HepG2 (cell line): ENCODE measurements around the gene CCDC158. TPM values are rescaled to one million over a fixed set of nuclear protein-coding genes. Genes with fewer than 3 reads are reported as not detected.

Source experiments
- HNF4G ChIP-seq, 2 experiments: sonication (generic) in 1 of 2; formaldehyde crosslinking in 1 of 2; IDR thresholded peaks; 2 replicates each; pipeline versions ENCODE4 v1.4.0 to v1.6.1; 2011 to 2020; ENCODE audit warnings: borderline replicate concordance in 2 of 2, low read depth in 2 of 2, mild to moderate bottlenecking in 2 of 2, low read length in 1 of 2, missing genetic modification reagents in 1 of 2, moderate library complexity in 1 of 2
- ZNF34 ChIP-seq: sonication (generic); formaldehyde crosslinking; IDR thresholded peaks from 2 replicates; pipeline ENCODE4 v1.4.0; 2020; ENCODE audit warnings: mild to moderate bottlenecking, missing genetic modification reagents, borderline replicate concordance
- polyA plus RNA-seq, 8 experiments: library from polyadenylated mRNA; depleted of rRNA in 3 of 8; stranded (reverse) in 7 of 8; unstranded in 1 of 8; fragments of >200 nt; fragmentation: Illumina TruSeq in 4 of 8; extraction: Trizol in 4 of 8; gene quantifications; 2 replicates each; pipeline versions ENCODE4 v1.2.1 to v1.2.3, GENCODE V29; 2011 to 2016; ENCODE audit warnings: low read depth in 4 of 8, missing spikeins in 1 of 8, mixed read lengths in 1 of 8; ENCODE audit not compliant: insufficient read depth in 1 of 8
- total RNA-seq, 5 experiments: library from RNA; depleted of rRNA; stranded (reverse); fragments of >200 nt; fragmentation: Illumina TruSeq; extraction: Trizol; gene quantifications; 2 replicates each; pipeline ENCODE4 v1.2.3, GENCODE V29; 2016; ENCODE audit warnings: low read depth in 1 of 5
- TF ChIP-seq, protein P1 (sequence below): sonication (generic); formaldehyde crosslinking; IDR thresholded peaks from one replicate; pipeline ENCODE4 v1.5.1; 2020; ENCODE audit warnings: mild to moderate bottlenecking, missing genetic modification reagents; ENCODE audit errors: not compliant biosample characterization
- TF ChIP-seq, protein P2 (sequence below): sonication (generic); formaldehyde crosslinking; IDR thresholded peaks from 2 replicates; pipeline ENCODE4 v1.5.1; 2020; ENCODE audit warnings: missing genetic modification reagents, mild to moderate bottlenecking, borderline replicate concordance

CCDC158 gene
- total and polyA plus RNA-seq, 2 of the 13 experiments (the other 11 are each of a cell fraction or from before 2014, with no cell fraction given) = not detected

- TF ChIP-seq, protein P1, sequence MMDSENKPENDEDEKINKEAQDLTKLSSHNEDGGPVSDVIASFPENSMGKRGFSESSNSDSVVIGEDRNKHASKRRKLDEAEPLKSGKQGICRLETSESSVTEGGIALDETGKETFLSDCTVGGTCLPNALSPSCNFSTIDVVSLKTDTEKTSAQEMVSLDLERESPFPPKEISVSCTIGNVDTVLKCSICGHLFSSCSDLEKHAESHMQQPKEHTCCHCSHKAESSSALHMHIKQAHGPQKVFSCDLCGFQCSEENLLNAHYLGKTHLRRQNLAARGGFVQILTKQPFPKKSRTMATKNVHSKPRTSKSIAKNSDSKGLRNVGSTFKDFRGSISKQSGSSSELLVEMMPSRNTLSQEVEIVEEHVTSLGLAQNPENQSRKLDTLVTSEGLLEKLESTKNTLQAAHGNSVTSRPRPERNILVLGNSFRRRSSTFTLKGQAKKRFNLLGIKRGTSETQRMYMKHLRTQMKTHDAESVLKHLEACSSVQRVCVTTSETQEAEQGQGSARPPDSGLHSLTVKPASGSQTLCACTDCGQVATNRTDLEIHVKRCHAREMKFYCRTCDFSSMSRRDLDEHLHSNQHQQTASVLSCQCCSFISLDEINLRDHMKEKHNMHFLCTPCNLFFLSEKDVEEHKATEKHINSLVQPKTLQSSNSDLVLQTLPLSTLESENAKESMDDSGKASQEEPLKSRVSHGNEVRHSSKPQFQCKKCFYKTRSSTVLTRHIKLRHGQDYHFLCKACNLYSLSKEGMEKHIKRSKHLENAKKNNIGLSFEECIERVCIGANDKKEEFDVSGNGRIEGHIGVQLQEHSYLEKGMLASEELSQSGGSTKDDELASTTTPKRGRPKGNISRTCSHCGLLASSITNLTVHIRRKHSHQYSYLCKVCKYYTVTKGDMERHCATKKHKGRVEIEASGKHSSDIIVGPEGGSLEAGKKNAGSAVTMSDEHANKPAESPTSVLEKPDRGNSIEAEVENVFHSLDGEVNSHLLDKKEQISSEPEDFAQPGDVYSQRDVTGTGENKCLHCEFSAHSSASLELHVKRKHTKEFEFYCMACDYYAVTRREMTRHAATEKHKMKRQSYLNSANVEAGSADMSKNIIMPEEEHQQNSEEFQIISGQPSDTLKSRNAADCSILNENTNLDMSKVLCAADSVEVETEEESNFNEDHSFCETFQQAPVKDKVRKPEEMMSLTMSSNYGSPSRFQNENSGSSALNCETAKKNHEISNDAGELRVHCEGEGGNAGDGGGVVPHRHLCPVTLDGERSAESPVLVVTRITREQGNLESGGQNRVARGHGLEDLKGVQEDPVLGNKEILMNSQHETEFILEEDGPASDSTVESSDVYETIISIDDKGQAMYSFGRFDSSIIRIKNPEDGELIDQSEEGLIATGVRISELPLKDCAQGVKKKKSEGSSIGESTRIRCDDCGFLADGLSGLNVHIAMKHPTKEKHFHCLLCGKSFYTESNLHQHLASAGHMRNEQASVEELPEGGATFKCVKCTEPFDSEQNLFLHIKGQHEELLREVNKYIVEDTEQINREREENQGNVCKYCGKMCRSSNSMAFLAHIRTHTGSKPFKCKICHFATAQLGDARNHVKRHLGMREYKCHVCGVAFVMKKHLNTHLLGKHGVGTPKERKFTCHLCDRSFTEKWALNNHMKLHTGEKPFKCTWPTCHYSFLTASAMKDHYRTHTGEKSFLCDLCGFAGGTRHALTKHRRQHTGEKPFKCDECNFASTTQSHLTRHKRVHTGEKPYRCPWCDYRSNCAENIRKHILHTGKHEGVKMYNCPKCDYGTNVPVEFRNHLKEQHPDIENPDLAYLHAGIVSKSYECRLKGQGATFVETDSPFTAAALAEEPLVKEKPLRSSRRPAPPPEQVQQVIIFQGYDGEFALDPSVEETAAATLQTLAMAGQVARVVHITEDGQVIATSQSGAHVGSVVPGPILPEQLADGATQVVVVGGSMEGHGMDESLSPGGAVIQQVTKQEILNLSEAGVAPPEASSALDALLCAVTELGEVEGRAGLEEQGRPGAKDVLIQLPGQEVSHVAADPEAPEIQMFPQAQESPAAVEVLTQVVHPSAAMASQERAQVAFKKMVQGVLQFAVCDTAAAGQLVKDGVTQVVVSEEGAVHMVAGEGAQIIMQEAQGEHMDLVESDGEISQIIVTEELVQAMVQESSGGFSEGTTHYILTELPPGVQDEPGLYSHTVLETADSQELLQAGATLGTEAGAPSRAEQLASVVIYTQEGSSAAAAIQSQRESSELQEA (CRISPR knock-in tag) = no peak
- no peak for TF ChIP-seq HNF4G (IDR thresholded peaks at IDR 0.05; ENCODE audit: borderline replicate concordance, low read depth, low read length)
- no peak for TF ChIP-seq HNF4G (CRISPR knock-in tag; IDR thresholded peaks at IDR 0.05; ENCODE audit: borderline replicate concordance, low read depth)
- TF ChIP-seq, protein P2, sequence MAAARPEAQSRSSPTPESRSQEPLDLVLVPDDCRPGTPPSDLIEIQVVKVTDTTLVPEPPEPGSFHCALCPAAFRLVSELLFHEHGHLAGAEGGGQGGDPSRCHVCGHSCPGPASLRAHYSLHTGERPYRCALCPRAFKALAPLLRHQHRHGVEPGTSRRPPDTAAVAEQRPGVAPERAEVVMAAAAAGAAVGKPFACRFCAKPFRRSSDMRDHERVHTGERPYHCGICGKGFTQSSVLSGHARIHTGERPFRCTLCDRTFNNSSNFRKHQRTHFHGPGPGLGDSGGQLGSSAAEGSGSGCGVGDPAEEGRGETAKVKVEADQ = no peak
- no peak for TF ChIP-seq ZNF34 (CRISPR knock-in tag)
Observed at GRCh38 chr4:76385974-76386373, 35.0 kb downstream of the CCDC158 start (continued).
